DMS153 treated with DMSO at 0.1 percent for 48 hours (cell line): ENCODE measurements around the gene SPDEF.

Experiments used
- DNase-seq: peaks from one replicate; lab custom pipeline; 2025; ENCODE audit not compliant: unreplicated experiment; lab: John Stamatoyannopoulos, UW

The SPDEF gene

DNA sequence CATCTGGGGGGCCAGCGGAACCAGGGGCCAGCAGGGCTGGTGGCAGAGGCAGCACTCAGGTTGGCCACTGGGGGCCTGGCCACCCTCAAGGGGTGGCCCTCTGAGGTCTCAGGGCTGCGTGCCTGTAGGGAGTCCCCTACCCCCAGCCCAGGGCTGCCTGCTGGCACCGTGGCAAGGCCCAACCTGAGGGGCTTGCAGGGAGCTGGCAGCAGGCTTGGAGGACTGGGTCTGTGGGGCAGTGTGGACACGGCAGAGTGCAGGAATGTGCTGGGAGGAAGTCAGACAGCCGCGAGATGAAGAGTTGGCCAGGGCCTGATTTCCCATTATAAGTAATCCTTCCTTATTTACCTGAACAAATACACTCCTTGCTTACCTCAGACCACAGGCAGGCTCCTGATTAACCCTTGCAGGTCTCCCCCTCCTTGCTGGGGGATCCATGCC lies at the start of gene SPDEF:
Gene SPDEF (minus strand): TSS at position 299 of the 441 bp plus-strand sequence. CDS start 11,874 bp downstream, outside the sequence.
- DNase-seq, result no peak

- DNase-seq, result no peak
Measured at GRCh38 chr6:34603707-34604106, 47.6 kb upstream of the SPDEF start.

DNA sequence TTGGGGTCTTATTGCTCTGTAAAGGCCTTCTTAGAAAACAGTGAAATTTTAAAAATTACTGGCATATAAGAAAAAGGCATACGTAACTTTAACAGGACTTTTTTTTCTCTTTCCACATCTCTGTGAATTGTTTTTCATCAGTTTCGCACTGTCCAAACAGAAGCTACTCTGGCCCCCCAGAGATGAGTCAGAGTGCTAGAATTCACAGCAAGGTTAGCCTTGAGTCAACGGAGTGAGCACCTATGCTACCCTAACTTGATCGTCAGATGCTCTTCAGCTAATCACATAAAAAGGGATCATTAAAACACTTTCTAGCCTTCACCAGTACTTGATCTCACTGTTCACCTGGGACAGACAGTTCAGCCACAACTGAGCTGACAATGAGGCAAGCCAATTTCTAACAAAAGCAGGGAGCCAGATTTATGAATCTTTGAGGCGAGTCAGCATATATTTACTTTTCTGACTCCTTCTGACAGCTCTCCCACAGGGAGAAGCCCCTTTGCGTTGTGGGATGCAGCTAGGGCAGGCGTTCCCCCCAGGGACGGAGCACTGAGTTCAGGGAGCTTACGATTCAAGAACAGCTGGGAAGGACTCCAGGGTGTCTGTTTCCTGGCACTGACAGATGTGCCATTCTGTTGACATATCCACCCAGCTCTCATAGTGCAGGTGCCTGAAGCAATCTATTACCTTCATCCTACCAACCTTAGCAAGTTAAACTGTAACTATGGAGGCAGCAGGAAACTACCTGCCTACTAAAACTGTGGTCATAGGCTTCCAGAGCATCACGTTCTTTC lies 46.4 kb upstream of the SPDEF start:
- peak; percentile 67 for DNase-seq

GRCh38 chr6:34601706-34602105 lies 45.6 kb upstream of the SPDEF start:
- DNase-seq, result peak; percentile 52

- DNase-seq, result no peak
Measured at GRCh38 chr6:34600796-34601195, 44.7 kb upstream of the SPDEF start.

- DNase-seq, result no peak
Measured at GRCh38 chr6:34600101-34600500, 44.0 kb upstream of the SPDEF start.

DNA sequence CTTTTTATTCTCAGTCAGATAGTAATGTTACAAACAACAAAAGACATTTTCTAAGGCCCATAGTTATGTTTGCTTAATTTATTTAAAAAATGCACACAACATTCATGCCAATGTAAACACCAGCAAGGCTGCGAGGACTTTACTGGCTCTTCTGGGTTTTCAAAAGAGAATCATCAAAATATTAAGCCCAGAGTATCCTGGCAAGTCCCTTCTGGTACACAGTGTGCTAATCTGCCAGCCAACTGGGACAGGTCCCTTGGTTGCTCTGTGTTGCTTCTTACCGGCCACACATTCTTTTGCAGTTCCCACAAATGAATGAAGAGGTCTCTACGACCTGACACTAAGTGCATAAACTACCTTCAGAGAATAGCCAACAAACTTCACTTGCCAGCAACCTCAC lies 42.6 kb upstream of the SPDEF start:
- DNase-seq, result no peak

DNA sequence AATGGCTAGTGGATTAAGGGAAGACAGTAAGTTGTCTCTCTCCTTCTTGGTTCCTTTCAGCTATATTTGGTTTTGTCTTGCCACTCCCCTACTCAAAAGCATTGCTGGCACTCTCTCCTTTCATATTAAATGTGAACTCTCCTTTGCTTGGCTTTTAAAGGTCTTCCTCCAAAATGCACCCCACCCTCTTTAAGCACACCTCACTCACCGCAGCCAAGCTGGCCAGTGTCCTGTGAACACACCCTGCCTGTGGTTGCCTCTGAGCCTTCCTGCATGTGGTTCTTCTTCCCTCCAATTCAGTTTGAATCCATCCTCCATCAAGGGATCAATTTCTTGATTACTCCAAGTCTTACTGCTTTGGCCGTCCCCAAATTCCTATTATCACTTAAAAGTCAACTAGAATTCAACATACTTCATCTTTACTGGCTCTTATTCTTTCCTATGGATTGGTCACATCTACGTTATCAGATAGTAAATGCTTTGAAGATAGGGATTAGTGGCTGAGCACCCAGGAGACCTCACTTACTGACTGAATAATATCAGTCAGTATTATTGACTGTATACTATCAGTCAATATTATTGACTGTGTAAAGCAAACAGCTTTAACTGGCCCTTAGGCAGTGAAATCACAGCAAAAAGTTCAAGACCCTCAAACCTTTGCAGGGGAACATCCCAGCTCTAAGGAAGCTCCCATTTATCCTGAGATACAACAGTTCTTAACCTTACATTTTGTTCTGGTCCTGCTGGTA lies 41.6 kb upstream of the SPDEF start:
- DNase-seq, result no peak

- DNase-seq, result no peak
Measured at GRCh38 chr6:34596798-34597197, 40.7 kb upstream of the SPDEF start.

- DNase-seq, result no peak
Measured at GRCh38 chr6:34595332-34596184, 39.4 kb upstream of the SPDEF start.

DNA sequence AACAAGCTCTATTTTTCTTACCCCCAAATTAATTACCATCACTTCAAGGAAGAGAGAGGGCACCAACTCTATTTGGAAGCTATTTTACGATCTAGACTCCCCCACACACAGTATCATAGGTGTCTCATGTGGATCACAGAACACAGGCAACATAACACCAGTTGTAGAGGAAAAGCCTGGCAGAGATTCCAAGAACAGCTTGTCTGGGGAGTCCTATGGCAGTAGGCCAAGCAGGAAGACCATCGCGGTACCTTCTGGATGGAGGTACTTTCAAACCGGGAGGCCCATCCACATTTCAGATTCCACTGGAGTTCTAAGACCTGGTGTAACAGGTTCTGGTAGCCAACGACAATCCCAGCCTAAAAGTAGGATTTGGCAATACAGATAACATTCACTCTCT lies 37.6 kb upstream of the SPDEF start:
- DNase-seq, result no peak

GRCh38 chr6:34592208-34592952 lies 36.3 kb upstream of the SPDEF start:
- no peak for DNase-seq

GRCh38 chr6:34589691-34590090 lies 33.6 kb upstream of the SPDEF start:
- DNase-seq, result no peak

- no peak for DNase-seq
Measured at GRCh38 chr6:34589140-34589539, 33.0 kb upstream of the SPDEF start.

DNA sequence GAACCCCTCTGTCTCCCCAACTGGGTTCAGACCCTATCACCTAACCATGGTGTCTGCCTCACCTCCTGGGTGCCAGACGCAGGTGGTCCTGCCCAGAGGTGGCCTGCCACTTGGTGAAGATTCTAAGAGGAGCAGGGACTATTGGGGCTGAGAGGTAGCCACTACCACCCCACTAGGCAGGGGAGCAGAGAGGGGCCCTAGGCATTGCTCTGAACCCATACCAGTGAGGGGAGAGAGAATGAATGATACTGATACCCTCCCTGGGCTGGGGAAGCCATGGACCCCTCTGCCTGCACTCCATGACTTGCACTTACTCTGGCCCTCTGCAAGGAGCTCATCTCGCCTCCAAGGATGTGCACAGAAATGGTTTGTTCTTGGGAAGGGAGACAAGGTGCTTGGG lies 31.7 kb upstream of the SPDEF start:
- no peak for DNase-seq

DNA sequence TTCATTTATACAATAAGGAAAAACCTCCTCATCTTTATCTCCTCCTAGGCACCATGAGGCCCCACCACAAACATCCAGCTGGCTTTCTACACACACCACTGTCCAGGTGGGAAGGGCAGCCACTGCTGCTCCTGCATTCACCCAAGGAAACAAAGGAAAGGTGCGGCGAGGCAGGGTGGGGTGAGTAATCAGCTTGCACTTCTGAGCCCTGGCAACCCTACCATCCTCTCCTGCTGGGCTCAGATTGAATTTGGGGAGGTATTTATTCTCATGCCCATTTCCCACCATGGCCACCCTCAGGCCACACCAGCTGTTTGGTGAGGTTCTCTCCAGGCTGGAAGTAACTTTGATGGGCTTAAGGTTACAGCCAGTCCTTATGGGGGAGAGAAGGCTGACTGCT lies 31.2 kb upstream of the SPDEF start:
- no peak for DNase-seq

- DNase-seq, result no peak
Measured at GRCh38 chr6:34586327-34587040, 30.4 kb upstream of the SPDEF start.

GRCh38 chr6:34585512-34586061 lies 29.5 kb upstream of the SPDEF start:
- no peak for DNase-seq

DNA sequence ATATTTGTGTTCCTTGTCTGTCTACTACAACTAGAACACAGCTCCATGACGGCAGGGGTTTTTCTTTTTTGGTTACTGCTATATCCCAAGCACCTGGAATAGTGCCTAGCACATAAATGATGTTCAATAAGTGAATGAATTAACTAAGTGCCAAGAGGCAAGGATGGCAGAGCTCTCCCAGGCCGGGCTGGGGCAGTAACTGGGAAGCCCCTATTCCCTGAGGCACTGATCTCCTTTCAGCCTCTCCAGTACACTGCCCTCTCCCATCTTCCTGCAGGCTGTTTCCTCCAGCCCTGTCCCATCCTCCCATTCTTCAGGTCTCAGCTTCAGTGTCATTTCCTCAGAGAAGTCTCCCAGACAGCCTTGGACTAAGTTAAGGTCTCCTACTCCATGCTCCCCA lies 29.0 kb upstream of the SPDEF start:
- no peak for DNase-seq

- no peak for DNase-seq
Measured at GRCh38 chr6:34584694-34585093, 28.6 kb upstream of the SPDEF start.
